ENCODE measurements around the gene MERTK. TPM values are rescaled to one million over a fixed set of nuclear protein-coding genes. Genes with fewer than 3 reads are reported as not detected.
A peak's percentile ranks its signal among the peaks of the same experiment; 100 is the strongest.

Gene MERTK
- total RNA-seq, 6 experiments from 2014 or later: 10.6 to 18.3 (median 13.1) TPM

DNA sequence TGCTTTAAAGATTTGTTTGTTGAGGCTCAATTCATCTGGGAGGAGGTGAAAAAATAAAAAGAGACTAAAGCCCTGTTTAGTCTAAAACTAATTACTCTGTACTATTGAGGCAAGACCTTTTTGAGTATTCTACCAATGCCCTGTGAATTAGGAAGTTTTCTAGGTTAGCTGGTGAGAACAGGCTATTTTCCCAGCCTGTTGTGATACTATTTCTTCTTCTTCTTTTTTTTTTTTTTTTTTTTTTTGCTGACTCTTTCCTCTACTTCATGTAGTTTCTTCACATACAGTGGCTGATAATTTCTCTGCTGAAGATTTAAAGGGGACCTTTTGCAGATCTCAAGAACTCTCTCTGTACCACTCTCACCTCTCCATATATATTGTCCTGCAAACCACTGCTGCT lies 147.8 kb downstream of the MERTK start:
- intact Hi-C loops (cut with DNase I): loop anchor here (5.0 kb wide), 2 partner anchors 154 to 159 kb away; no protein-coding TSS in a partner anchor
- ATAC-seq (no peak), DNase-seq (no peak)
- H3K9me3 ChIP-seq: no peaks in the 10 kb centered on the region
- peaks cover 0 to 9% (median 4%) of the 10 kb centered on the region in 4 donors for H3K4me1 ChIP-seq
- no peak overlapping the region for H3K27ac ChIP-seq
- no peaks in the 10 kb centered on the region for H3K36me3 ChIP-seq
- TF ChIP-seq, protein P1, sequence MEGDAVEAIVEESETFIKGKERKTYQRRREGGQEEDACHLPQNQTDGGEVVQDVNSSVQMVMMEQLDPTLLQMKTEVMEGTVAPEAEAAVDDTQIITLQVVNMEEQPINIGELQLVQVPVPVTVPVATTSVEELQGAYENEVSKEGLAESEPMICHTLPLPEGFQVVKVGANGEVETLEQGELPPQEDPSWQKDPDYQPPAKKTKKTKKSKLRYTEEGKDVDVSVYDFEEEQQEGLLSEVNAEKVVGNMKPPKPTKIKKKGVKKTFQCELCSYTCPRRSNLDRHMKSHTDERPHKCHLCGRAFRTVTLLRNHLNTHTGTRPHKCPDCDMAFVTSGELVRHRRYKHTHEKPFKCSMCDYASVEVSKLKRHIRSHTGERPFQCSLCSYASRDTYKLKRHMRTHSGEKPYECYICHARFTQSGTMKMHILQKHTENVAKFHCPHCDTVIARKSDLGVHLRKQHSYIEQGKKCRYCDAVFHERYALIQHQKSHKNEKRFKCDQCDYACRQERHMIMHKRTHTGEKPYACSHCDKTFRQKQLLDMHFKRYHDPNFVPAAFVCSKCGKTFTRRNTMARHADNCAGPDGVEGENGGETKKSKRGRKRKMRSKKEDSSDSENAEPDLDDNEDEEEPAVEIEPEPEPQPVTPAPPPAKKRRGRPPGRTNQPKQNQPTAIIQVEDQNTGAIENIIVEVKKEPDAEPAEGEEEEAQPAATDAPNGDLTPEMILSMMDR (IDR thresholded peaks at IDR 0.05): no peak
- no peak for TF ChIP-seq POLR2A (IDR thresholded peaks at IDR 0.05)
- no peak overlapping the region for H3K4me3 ChIP-seq
- H3K27me3 ChIP-seq: no peaks in the 10 kb centered on the region

DNA sequence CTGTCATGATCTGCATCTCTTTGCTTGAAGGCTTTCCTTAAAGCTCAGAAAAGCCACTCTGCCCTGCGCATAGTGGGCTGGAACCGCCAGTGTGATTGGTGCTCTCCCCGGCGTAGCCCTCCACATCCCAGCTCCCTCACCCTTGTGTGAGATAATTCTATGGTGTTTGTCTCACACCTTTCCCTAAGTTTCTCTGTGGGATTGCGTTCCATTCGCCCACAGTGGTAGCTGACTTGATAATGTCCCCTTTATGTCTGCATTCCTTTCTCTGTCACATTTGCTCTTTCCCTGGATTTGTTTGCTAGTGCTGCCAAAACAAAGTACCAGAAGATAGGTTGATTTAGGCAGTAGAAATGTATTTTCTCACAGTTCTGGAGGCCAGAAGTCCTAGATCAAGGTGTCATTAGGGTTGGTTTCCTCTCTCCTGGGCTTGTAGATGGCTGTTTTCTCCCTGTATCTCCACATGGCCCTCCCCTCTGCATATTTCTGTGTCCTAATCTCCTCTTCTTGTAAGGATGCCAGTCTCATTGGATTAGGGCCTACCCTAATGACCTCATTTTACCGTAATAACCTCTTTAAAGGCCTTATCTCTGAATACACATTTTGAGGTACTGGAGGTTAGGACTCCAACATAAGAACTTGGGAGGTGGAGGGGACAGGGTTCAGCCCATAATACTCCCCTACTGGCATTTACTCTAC lies 149.3 kb downstream of the MERTK start:
- intact Hi-C loops (cut with DNase I): loop anchor here (5.0 kb wide), 2 partner anchors 155 to 160 kb away; no protein-coding TSS in a partner anchor
- Histone ChIP-seq H3K4me1 (peaks cover 0 to 9% (median 4%) of the 10 kb centered on the region in 4 donors), H3K4me3 (no peak overlapping the region), H3K9me3 (no peaks in the 10 kb centered on the region), H3K27me3 (no peaks in the 10 kb centered on the region), H3K27ac (no peak overlapping the region), H3K36me3 (no peaks in the 10 kb centered on the region)
- DNase-seq (no peak), ATAC-seq (peak in 2 of 4 donors; percentile 63 to 78)
- TF ChIP-seq, protein P1 (IDR thresholded peaks at IDR 0.05): no peak
- TF ChIP-seq POLR2A (IDR thresholded peaks at IDR 0.05): no peak
- WGBS (ENCODE audit: insufficient coverage, low coverage, low lambda C conversion rate, missing lambda C conversion rate): 81% methylated on average over 7 of the region's 7 CpGs

DNA sequence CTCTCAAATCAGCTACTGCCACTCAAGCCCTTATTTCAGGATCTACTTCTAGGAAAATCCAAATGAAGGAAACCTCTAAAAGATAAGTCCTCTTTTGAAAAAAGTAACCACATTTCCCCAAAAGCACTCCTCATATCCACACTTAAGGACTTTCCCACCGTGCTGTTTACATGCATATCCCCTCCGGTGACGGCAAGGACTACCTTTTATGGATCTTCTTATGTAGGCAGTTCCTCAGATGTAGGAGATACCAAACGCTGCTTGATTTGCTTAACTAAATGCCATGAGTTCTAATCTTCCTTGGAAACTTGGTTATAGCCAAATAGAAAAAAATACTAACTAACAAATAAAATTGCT lies 149.8 kb downstream of the MERTK start:
- Histone ChIP-seq H3K27ac (no peak overlapping the region), H3K27me3 (no peaks in the 10 kb centered on the region), H3K36me3 (no peaks in the 10 kb centered on the region), H3K4me1 (peaks cover 0 to 9% (median 4%) of the 10 kb centered on the region in 4 donors), H3K9me3 (no peaks in the 10 kb centered on the region), H3K4me3 (no peak overlapping the region)
- TF ChIP-seq, protein P1 (IDR thresholded peaks at IDR 0.05): no peak
- no peak for TF ChIP-seq POLR2A (IDR thresholded peaks at IDR 0.05)
- ATAC-seq: no peak
- 59% methylated on average over 4 of the region's 4 CpGs for WGBS (ENCODE audit: insufficient coverage, low coverage, low lambda C conversion rate, missing lambda C conversion rate)
- intact Hi-C loops (cut with DNase I): loop anchor here (5.0 kb wide), 2 partner anchors 156 to 161 kb away; no protein-coding TSS in a partner anchor
- DNase-seq: no peak

DNA sequence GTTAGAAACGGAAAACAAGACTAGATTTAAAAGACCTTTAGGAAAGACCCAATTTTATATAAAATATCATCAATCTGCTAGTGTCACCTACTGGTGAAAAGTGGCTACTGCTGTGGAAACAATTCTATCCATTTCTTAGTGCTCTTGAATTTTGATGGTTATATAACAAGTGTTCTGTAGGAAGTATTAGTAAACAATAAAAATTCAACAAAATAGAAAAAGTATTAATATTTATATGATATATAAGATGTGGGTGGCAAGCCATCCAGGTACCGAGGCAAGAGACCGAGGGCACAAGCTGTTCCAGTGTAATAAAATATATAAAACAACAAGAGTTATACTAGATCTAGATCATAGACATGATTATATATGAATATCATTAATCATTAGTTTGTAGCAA lies 150.5 kb downstream of the MERTK start:
- Histone ChIP-seq H3K9me3 (no peaks in the 10 kb centered on the region), H3K27me3 (no peaks in the 10 kb centered on the region), H3K27ac (no peak overlapping the region), H3K36me3 (no peaks in the 10 kb centered on the region), H3K4me1 (peaks cover 0 to 15% (median 7%) of the 10 kb centered on the region in 4 donors), H3K4me3 (no peak overlapping the region)
- no peak for TF ChIP-seq POLR2A (IDR thresholded peaks at IDR 0.05)
- TF ChIP-seq, protein P1 (IDR thresholded peaks at IDR 0.05): peak; percentile 77 to 88 (median 86)
- 15% methylated on average over 3 of the region's 3 CpGs for WGBS (ENCODE audit: insufficient coverage, low coverage, low lambda C conversion rate, missing lambda C conversion rate)
- no peak for DNase-seq
- intact Hi-C loops (cut with DNase I): loop anchor here (5.0 kb wide), 2 partner anchors 157 to 162 kb away; no protein-coding TSS in a partner anchor
- peak; percentile 89 to 94 (median 90) for ATAC-seq

All from right lobe of liver (tissue), 6 donors.